CD8-positive, alpha-beta memory T cell (primary cell): ENCODE measurements around the gene CA5A. TPM values are rescaled to one million over a fixed set of nuclear protein-coding genes. Genes with fewer than 3 reads are reported as not detected.
"Not testable (repeated sequence)": the region's sequence is repeated elsewhere in the genome, so short reads cannot be mapped to it uniquely, and the experiment has no call there.

Experiments used
- CTCF ChIA-PET: fragments of 350-600 bp; sonication (Branson Sonifier 250); formaldehyde crosslinking; loops from one replicate; lab custom pipeline; 2021; ENCODE audit warnings: antibody characterized with exemption; lab: Charles Lee
- POLR2A ChIA-PET: fragments of 350-600 bp; sonication (Branson Sonifier 250); formaldehyde crosslinking; loops from one replicate; lab custom pipeline; 2021; ENCODE audit warnings: antibody characterized with exemption; lab: Charles Lee
- DNase-seq, 5 donors: peaks; one replicate each; pipeline versions ENCODE4 v3.0.0 to v3.0.0-alpha.2; 2020 to 2022; ENCODE audit warnings: mixed read lengths in 1 of 5
- H3K27ac ChIP-seq: one replicate; pipeline ENCODE4 v1.7.0; 2013; ENCODE audit warnings: low read depth, mild to moderate bottlenecking, low read length, moderate library complexity
- H3K27me3 ChIP-seq: 2 replicates; pipeline ENCODE4 v1.7.0; 2013; ENCODE audit warnings: low read length, mild to moderate bottlenecking; ENCODE audit not compliant: insufficient read depth, poor library complexity, severe bottlenecking
- H3K36me3 ChIP-seq: 2 replicates; pipeline ENCODE4 v1.7.0; 2013; ENCODE audit warnings: mild to moderate bottlenecking, low read length, moderate library complexity; ENCODE audit not compliant: insufficient read depth
- H3K4me1 ChIP-seq: 2 replicates; pipeline ENCODE4 v1.7.0; 2013; ENCODE audit warnings: mild to moderate bottlenecking, low read length, moderate library complexity; ENCODE audit not compliant: insufficient read depth
- H3K4me3 ChIP-seq: 2 replicates; pipeline ENCODE4 v1.7.0; 2013; ENCODE audit warnings: mild to moderate bottlenecking, low read length
- H3K9me3 ChIP-seq: 2 replicates; pipeline ENCODE4 v1.7.0; 2013; ENCODE audit warnings: mild to moderate bottlenecking, low read length
- H3K27ac Mint-ChIP-seq, 8 donors: one replicate each; pipeline ENCODE4 v1.8.0; 2020 to 2021; ENCODE audit warnings: mixed read lengths in 8 of 8, mild to moderate bottlenecking in 6 of 8, inconsistent platforms in 3 of 8, moderate library complexity in 3 of 8
- H3K27me3 Mint-ChIP-seq, 2 donors: one replicate each; pipeline ENCODE4 v1.8.0; 2020 to 2021; ENCODE audit warnings: mixed read lengths in 2 of 2, mild to moderate bottlenecking in 1 of 2, moderate library complexity in 1 of 2
- H3K36me3 Mint-ChIP-seq, 3 donors: one replicate each; pipeline ENCODE4 v1.8.0; 2020 to 2021; ENCODE audit warnings: mixed read lengths in 3 of 3, inconsistent platforms in 1 of 3, mild to moderate bottlenecking in 1 of 3
- H3K4me1 Mint-ChIP-seq, 3 donors: one replicate each; pipeline ENCODE4 v1.8.0; 2020 to 2021; ENCODE audit warnings: mixed read lengths in 3 of 3, inconsistent platforms in 1 of 3, mild to moderate bottlenecking in 1 of 3
- H3K4me3 Mint-ChIP-seq, 7 donors: one replicate each; pipeline ENCODE4 v1.8.0; 2020 to 2021; ENCODE audit warnings: mixed read lengths in 7 of 7, mild to moderate bottlenecking in 6 of 7, moderate library complexity in 4 of 7, inconsistent platforms in 2 of 7
- H3K9me3 Mint-ChIP-seq, 5 donors: one replicate each; pipeline ENCODE4 v1.8.0; 2020 to 2022; ENCODE audit warnings: mixed read lengths in 5 of 5, mild to moderate bottlenecking in 3 of 5, moderate library complexity in 2 of 5, inconsistent platforms in 1 of 5
- polyA plus RNA-seq: library from polyadenylated mRNA; unstranded; fragments of 300-500 nt; fragmentation: Illumina TruSeq; gene quantifications from one replicate; pipeline ENCODE4 v1.2.3, GENCODE V29; 2021
- total RNA-seq, 2 experiments: library from RNA; stranded (reverse); gene quantifications; one replicate each; pipeline ENCODE4 v1.2.3, GENCODE V29; 2021

CA5A gene
- total and polyA plus RNA-seq, 3 experiments from 2014 or later, result not detected

DNA sequence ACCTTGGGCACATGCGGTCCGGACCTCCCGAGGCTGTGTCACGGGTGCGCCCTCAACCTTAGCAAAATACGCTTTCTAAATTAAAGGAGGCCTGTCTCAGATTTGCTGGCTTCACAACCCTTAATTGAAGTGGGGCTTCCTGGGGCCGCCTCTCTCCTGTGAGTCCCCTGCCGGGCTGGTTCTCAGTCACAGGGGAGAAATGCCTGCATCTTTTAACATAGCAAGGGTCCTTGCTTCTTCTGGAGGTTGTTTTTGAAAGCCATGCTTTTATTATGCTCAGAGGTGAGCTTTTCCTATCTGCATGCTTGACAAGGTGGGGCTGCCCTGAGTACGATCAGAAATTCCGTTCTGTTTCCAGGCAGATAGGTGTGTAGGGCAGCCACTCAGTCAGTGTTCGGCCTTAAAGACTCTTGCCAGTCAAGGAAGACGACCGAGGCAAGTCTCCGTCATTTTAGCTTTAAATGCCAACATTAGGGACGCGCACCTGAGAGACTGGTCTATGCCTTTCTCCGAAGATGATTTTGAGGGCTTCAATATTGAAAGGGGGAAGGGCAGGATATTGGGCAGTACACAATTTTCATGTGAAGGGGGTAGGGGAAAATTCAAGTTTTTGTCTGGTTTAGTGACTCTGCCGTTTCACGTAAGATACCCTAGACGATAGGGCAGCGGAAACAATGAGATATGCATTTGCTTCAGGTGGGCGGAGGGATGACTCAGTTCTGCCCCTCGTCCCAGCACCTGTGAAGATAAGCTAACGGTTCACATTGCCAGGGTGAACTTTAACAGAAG is 61.5 kb downstream of the CA5A start:
- peak overlapping the region in 6 of 7 donors; percentile 28 to 81 (median 38) for H3K4me3 Mint-ChIP-seq
- H3K36me3 Mint-ChIP-seq, result no peaks in the 10 kb centered on the region
- Histone ChIP-seq H3K27ac (no peak overlapping the region), H3K9me3 (no peaks in the 10 kb centered on the region), H3K36me3 (no peaks in the 10 kb centered on the region), H3K4me1 (peaks cover 12% of the 10 kb centered on the region), H3K4me3 (no peak overlapping the region), H3K27me3 (no peaks in the 10 kb centered on the region)
- H3K4me1 Mint-ChIP-seq, result peaks cover 15 to 21% (median 19%) of the 10 kb centered on the region in 3 donors
- no peaks in the 10 kb centered on the region for H3K9me3 Mint-ChIP-seq
- CTCF ChIA-PET, result interaction anchor here (1.6 to 12.8 kb wide), 5 partner anchors 21 to 94 kb away, joined by 4 to 298 read pairs (median 6); no protein-coding TSS in a partner anchor
- peaks cover 2 to 7% of the 10 kb centered on the region in 2 donors for H3K27me3 Mint-ChIP-seq
- H3K27ac Mint-ChIP-seq, result peak overlapping the region in 6 of 8 donors; percentile 5 to 84 (median 50)
- POLR2A ChIA-PET, result no interaction called here
- peak in 1 of 5 donors; percentile 68 for DNase-seq

DNA sequence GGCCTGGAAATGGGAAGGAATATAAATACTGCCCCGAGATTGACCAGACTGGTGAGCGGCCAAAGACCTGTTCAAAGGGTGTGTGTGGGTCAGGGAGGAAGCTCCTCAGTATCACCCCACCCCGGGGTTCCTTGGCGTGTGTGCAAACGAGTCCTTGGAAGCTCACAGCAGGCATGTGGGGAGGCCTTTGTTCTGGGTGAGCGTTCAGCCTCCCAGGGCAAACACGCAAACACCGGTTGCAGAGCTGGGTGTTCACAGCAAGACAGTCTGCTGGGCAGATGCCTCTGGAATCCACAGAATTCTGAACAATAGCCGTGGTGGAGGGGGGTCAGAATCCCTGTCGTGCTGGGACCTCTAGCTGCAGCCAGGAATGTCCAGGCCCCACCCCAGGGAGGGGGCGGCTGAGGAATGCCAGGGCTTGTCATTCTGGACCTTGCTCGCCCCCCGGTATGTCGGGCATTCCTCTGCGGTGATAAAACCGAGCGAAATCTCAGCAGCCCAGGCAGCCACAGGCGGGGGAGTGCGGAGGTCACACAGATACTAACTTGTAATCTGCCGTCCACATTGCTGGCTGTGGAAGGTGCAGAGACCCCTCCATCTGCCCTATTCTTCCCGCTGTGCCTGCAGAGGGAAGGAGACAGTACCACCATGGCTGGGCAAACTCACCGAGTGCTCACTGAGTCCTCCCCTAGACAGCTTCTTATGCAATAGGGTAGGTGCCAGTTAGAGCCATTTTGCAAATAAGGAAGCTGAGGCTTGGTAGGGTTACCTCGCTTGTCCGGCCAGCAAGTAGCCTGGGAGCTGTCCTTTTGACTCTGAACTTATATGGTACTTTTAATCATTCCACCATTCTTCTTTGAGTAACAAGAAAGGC is 65.7 kb downstream of the CA5A start:
- H3K27me3 ChIP-seq, H3K27ac ChIP-seq, H3K27me3 Mint-ChIP-seq, H3K9me3 Mint-ChIP-seq, H3K4me3 ChIP-seq, H3K36me3 ChIP-seq, H3K9me3 ChIP-seq, DNase-seq: not testable (repeated sequence)
- POLR2A ChIA-PET, result interaction anchor here (1.0 to 1.9 kb wide), 4 partner anchors 14 to 92 kb away, joined by 3 to 11 read pairs (median 8); no protein-coding TSS in a partner anchor
- Mint-ChIP-seq H3K36me3 (peaks cover 0 to 10% (median 0%) of the 10 kb centered on the region in 3 donors), H3K4me3 (peak overlapping the region; percentile 24 to 73 (median 65)), H3K4me1 (peaks cover 42 to 49% (median 49%) of the 10 kb centered on the region in 3 donors), H3K27ac (peak overlapping the region; percentile 69 to 88 (median 80))
- CTCF ChIA-PET, result interaction anchor here (0.7 to 12.8 kb wide), 27 partner anchors 11 to 234 kb away, joined by 3 to 298 read pairs (median 5); no protein-coding TSS in a partner anchor
- H3K4me1 ChIP-seq, result peaks cover 31% of the 10 kb centered on the region

DNA sequence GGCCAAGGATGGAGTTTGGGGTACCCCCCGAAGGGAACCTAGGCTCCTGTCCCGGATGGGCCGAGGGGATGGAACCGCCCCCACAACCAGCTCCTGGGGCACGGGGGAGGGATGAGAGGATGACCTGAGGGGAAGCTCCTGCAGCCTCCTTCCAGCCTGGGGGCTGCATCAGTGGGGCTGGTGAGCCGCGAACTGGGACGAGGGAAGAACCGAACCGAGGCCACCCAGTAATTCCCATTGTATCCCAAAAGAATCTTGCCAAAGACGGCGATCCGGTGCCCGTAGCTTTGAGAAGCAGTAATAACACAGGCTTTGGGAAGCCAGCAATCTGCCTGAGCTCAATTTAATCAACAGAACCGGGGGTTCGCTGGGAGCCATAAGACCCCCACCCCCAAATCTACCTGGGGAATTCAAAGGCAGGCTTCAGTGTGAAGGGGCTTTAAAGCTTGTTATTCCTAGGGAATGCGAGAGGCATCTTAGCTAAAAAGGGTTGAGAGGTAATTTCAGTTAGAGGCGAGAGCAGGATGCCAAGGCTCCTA is 66.4 kb downstream of the CA5A start:
- not testable (repeated sequence) for H3K9me3 Mint-ChIP-seq, H3K4me3 ChIP-seq, H3K27ac ChIP-seq, DNase-seq, H3K27me3 ChIP-seq, H3K27me3 Mint-ChIP-seq, H3K36me3 ChIP-seq, H3K9me3 ChIP-seq
- H3K4me3 Mint-ChIP-seq, result peak overlapping the region; percentile 24 to 68 (median 62)
- peaks cover 0 to 13% (median under 1%) of the 10 kb centered on the region in 3 donors for H3K36me3 Mint-ChIP-seq
- CTCF ChIA-PET, result interaction anchor here (0.9 to 12.8 kb wide), 6 partner anchors 13 to 102 kb away, joined by 4 to 298 read pairs (median 14); partner anchors contain the start of gene BANP
- peak overlapping the region in 5 of 8 donors; percentile 56 to 81 (median 79) for H3K27ac Mint-ChIP-seq
- H3K4me1 Mint-ChIP-seq, result peaks cover 42 to 52% (median 50%) of the 10 kb centered on the region in 3 donors
- POLR2A ChIA-PET, result interaction anchor here (0.9 to 2.1 kb wide), 7 partner anchors 14 to 104 kb away, joined by 3 to 17 read pairs (median 7); partner anchors contain the start of genes BANP and KLHDC4
- peaks cover 34% of the 10 kb centered on the region for H3K4me1 ChIP-seq

DNA sequence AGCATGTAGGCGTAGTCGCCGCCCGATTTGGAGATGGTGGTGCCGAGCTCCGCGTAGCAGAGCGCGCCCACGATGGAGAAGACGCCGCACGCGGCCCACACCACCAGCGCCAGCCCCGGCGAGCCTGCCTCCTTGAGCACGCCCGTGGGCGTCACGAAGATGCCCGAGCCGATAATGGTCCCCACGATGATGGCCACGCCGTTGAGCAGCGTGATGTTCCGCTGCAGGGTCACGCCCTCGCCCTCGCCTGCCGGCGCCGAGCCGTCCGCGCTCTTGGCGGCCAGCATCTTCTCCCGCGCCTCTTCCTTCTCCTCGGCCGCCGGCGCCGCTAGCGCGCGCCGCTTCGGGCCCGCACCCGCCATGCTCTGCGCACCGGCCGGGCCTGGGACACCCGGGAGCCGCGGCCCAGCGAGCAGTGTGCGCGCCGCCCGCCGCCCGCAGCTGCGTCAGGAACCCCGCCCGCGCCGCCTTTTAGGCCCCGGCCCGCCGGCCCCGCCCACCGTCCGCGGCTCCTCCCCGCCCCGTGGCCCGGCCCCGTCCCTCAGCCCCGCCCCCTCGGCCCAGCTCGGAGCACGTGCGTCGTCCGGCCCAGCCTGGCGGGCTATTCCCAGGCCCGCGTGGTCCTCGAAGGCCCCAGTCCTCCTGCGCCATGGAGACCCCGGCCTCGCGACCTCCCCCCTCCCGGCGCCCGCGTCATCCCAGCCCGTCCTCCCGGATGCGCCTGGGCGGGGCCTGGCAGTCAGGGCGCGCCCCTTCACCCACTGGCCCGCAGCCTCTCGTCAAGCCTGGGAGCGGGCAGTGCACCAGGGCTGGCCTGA is 67.1 kb downstream of the CA5A start, which contains the start of gene SLC7A5:
SLC7A5 (minus strand) TSS at position 447 of the 818 bp plus-strand sequence; CDS start at position 362, 85 bp downstream.
- H3K4me3 ChIP-seq, result peak within 1 kb of the TSS; percentile 76
- POLR2A ChIA-PET, result interaction anchor here (0.9 to 2.1 kb wide), 8 partner anchors 13 to 103 kb away, joined by 3 to 17 read pairs (median 8); partner anchors contain the start of genes BANP and KLHDC4

DNA sequence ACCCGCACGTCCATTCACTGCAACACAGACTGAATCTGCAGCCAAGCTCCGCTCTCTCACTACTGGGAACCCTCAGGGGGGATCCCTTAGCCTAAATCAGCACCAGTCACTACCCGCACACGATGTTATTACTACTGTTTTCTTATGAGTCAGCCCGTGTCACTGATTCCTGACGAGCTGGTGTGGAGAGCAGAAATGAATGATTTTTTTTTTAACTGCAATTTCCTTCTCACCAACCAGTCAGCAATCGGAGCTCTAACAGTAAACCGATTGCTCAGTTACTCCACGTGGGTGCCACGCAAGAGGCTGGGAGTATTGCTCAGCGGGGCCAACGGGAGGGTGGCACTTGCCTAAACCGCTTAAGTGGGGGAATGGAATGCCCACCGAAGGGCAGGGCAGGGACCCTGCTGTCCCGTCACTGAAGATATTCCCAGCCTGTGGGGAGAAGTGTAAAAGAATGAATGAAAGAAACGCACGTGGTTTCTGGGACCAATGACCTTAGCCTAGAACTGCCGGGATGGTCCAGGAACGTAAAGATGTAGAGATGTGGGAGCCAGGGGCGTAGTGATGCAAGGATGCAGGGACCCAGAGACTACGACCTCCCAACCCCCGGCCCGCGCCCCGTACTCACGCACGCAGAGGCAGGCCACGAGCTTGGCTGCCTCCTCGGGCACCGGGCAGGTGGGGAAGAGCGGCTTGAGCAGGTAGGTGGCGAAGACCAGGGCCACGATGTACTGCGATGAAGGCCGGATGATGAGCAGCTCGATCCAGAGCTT is 67.9 kb downstream of the CA5A start:
- Mint-ChIP-seq H3K36me3 (peaks cover 0 to 20% (median 2%) of the 10 kb centered on the region in 3 donors), H3K4me1 (peaks cover 48 to 58% (median 54%) of the 10 kb centered on the region in 3 donors), H3K4me3 (peak overlapping the region; percentile 92 to 97 (median 97)), H3K27ac (peak overlapping the region; percentile 92 to 100 (median 98))
- POLR2A ChIA-PET, result interaction anchor here (1.0 to 2.1 kb wide), 7 partner anchors 12 to 89 kb away, joined by 3 to 17 read pairs (median 5); partner anchors contain the start of gene BANP
- peak; percentile 42 to 87 (median 65) for DNase-seq
- H3K36me3 ChIP-seq, H3K9me3 Mint-ChIP-seq, H3K27me3 Mint-ChIP-seq, H3K9me3 ChIP-seq, H3K27me3 ChIP-seq: not testable (repeated sequence)
- Histone ChIP-seq H3K4me3 (peak overlapping the region; percentile 76), H3K4me1 (peaks cover 40% of the 10 kb centered on the region), H3K27ac (peak overlapping the region; percentile 76)
- CTCF ChIA-PET, result interaction anchor here (0.9 to 12.8 kb wide), 7 partner anchors 12 to 770 kb away, joined by 3 to 298 read pairs (median 5); partner anchors contain the start of gene BANP

More for the DNA sequence above, 67.1 kb downstream of the CA5A start, which contains the start of gene SLC7A5:
- H3K36me3 Mint-ChIP-seq, result peaks cover 0 to 17% (median 2%) of the 10 kb centered on the region in 3 donors
- H3K27me3 ChIP-seq, H3K36me3 ChIP-seq, H3K9me3 ChIP-seq, H3K9me3 Mint-ChIP-seq, H3K27me3 Mint-ChIP-seq: not testable (repeated sequence)
- peak; percentile 84 to 90 (median 85) for DNase-seq
- Histone ChIP-seq H3K27ac (peak within 1 kb of the TSS; percentile 76), H3K4me1 (peaks cover 40% of the 10 kb centered on the region)
- peaks cover 45 to 55% (median 51%) of the 10 kb centered on the region in 3 donors for H3K4me1 Mint-ChIP-seq
- H3K27ac Mint-ChIP-seq, result peak within 1 kb of the TSS; percentile 92 to 100 (median 98)
- H3K4me3 Mint-ChIP-seq, result peak within 1 kb of the TSS; percentile 92 to 97 (median 97)
- CTCF ChIA-PET, result interaction anchor here (1.4 to 12.8 kb wide), 5 partner anchors 13 to 99 kb away, joined by 5 to 298 read pairs (median 22); partner anchors contain the start of gene BANP

GRCh38 chr16:87865902-87866555 is 70.3 kb downstream of the CA5A start:
- Histone ChIP-seq H3K27ac (peak overlapping the region; percentile 38), H3K4me1 (peaks cover 35% of the 10 kb centered on the region), H3K4me3 (peak overlapping the region; percentile 11)
- DNase-seq, result peak in 4 of 5 donors; percentile 55 to 81 (median 71)
- H3K36me3 Mint-ChIP-seq, result peaks cover 0 to 26% (median 2%) of the 10 kb centered on the region in 3 donors
- peak overlapping the region; percentile 92 to 97 (median 97) for H3K4me3 Mint-ChIP-seq
- H3K36me3 ChIP-seq, H3K27me3 ChIP-seq, H3K9me3 ChIP-seq, H3K9me3 Mint-ChIP-seq, H3K27me3 Mint-ChIP-seq: not testable (repeated sequence)
- H3K4me1 Mint-ChIP-seq, result peaks cover 45 to 63% (median 48%) of the 10 kb centered on the region in 3 donors
- peak overlapping the region; percentile 84 to 100 (median 98) for H3K27ac Mint-ChIP-seq
- ChIA-PET CTCF (interaction anchor here (1.3 to 12.8 kb wide), 5 partner anchors 9 to 101 kb away, joined by 3 to 298 read pairs (median 22); partner anchors contain the start of gene KLHDC4), POLR2A (interaction anchor here (0.5 to 1.9 kb wide), 5 partner anchors 10 to 100 kb away, joined by 3 to 9 read pairs (median 6); partner anchors contain the start of gene KLHDC4)
